Liver (tissue), 3 donors: ENCODE results near the gene CTNNAL1.

Experiments used
- FOXA1 ChIP-seq: IDR thresholded peaks from 2 replicates; pipeline ENCODE4 v1.6.1; 2016; ENCODE audit warnings: antibody characterized with exemption
- GABPA ChIP-seq, 2 donors: IDR thresholded peaks in 1 of 2; conservative IDR thresholded peaks in 1 of 2; 2 replicates each; pipeline ENCODE4 v1.6.1; 2016; ENCODE audit warnings: antibody characterized with exemption in 2 of 2, mild to moderate bottlenecking in 1 of 2, moderate library complexity in 1 of 2
- JUND ChIP-seq, 2 donors: IDR thresholded peaks; 2 replicates each; pipeline ENCODE4 v1.6.1; 2016; ENCODE audit warnings: antibody characterized with exemption in 2 of 2
- NR2F2 ChIP-seq: IDR thresholded peaks from 2 replicates; pipeline ENCODE4 v1.6.1; 2016; ENCODE audit warnings: antibody characterized with exemption
- RAD21 ChIP-seq, 2 donors: IDR thresholded peaks; 2 replicates each; pipeline ENCODE4 v1.6.1; 2016; ENCODE audit warnings: antibody characterized with exemption in 2 of 2, mild to moderate bottlenecking in 2 of 2
- RXRA ChIP-seq, 2 donors: IDR thresholded peaks; 2 replicates each; pipeline ENCODE4 v1.6.1; 2017 to 2018; ENCODE audit warnings: antibody characterized with exemption in 2 of 2, mild to moderate bottlenecking in 1 of 2
- SP1 ChIP-seq: IDR thresholded peaks from 2 replicates; pipeline ENCODE4 v1.6.1; 2018; ENCODE audit warnings: antibody characterized with exemption, mild to moderate bottlenecking
- TAF1 ChIP-seq: conservative IDR thresholded peaks from 2 replicates; pipeline ENCODE4 v1.6.1; 2016; ENCODE audit warnings: antibody characterized with exemption, mild to moderate bottlenecking
- YY1 ChIP-seq: IDR thresholded peaks from 2 replicates; pipeline ENCODE4 v1.6.1; 2016; ENCODE audit warnings: antibody characterized with exemption, mild to moderate bottlenecking
- TF ChIP-seq, protein P1 (sequence below): fragments of 150-350 bp; IDR thresholded peaks from 2 replicates; pipeline ENCODE4 v1.5.1; 2017; ENCODE audit warnings: improper control_type of control experiment, low read depth, low read length; ENCODE audit not compliant: missing input control
- TF ChIP-seq, protein P2 (sequence below): IDR thresholded peaks from 2 replicates; pipeline ENCODE4 v1.6.1; 2016; ENCODE audit warnings: antibody characterized with exemption
- TF ChIP-seq, protein P3 (sequence below): IDR thresholded peaks from 2 replicates; pipeline ENCODE4 v1.6.1; 2016; ENCODE audit warnings: antibody characterized with exemption
- TF ChIP-seq, protein P4 (sequence below): IDR thresholded peaks from 2 replicates; pipeline ENCODE4 v1.6.1; 2016; ENCODE audit warnings: antibody characterized with exemption, mild to moderate bottlenecking
- donor health status: healthy.
- donor health status: healthy.

DNA sequence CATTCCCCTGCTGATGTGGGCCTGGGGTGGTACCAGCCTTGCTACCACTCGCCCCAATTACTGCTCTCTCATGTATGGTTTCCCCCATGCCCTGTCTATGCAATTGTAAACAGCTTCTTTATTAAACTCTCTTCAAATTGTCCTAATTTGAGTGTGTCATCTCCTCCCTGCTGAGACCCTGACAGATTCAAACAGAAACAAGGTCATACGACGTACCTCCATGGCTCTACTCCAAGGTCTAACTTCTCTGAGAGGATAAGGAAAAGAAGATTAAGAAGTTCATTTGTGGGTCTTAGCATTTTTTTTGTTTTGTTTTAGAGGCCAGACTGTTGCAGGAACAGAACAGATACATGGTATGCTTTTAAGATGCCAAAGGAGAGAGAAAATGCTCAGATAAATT is 41.1 kb downstream of the CTNNAL1 start:
- TF ChIP-seq RAD21 (IDR thresholded peaks at IDR 0.05), result no peak
- TF ChIP-seq YY1, result no peak
- TF ChIP-seq, protein P1, sequence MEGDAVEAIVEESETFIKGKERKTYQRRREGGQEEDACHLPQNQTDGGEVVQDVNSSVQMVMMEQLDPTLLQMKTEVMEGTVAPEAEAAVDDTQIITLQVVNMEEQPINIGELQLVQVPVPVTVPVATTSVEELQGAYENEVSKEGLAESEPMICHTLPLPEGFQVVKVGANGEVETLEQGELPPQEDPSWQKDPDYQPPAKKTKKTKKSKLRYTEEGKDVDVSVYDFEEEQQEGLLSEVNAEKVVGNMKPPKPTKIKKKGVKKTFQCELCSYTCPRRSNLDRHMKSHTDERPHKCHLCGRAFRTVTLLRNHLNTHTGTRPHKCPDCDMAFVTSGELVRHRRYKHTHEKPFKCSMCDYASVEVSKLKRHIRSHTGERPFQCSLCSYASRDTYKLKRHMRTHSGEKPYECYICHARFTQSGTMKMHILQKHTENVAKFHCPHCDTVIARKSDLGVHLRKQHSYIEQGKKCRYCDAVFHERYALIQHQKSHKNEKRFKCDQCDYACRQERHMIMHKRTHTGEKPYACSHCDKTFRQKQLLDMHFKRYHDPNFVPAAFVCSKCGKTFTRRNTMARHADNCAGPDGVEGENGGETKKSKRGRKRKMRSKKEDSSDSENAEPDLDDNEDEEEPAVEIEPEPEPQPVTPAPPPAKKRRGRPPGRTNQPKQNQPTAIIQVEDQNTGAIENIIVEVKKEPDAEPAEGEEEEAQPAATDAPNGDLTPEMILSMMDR, result no peak
- no peak for TF ChIP-seq TAF1
- no peak for TF ChIP-seq NR2F2
- TF ChIP-seq SP1, result no peak
- TF ChIP-seq, protein P2, sequence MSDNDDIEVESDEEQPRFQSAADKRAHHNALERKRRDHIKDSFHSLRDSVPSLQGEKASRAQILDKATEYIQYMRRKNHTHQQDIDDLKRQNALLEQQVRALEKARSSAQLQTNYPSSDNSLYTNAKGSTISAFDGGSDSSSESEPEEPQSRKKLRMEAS, result no peak
- TF ChIP-seq RXRA (IDR thresholded peaks at IDR 0.05), result no peak
- TF ChIP-seq, protein P3, sequence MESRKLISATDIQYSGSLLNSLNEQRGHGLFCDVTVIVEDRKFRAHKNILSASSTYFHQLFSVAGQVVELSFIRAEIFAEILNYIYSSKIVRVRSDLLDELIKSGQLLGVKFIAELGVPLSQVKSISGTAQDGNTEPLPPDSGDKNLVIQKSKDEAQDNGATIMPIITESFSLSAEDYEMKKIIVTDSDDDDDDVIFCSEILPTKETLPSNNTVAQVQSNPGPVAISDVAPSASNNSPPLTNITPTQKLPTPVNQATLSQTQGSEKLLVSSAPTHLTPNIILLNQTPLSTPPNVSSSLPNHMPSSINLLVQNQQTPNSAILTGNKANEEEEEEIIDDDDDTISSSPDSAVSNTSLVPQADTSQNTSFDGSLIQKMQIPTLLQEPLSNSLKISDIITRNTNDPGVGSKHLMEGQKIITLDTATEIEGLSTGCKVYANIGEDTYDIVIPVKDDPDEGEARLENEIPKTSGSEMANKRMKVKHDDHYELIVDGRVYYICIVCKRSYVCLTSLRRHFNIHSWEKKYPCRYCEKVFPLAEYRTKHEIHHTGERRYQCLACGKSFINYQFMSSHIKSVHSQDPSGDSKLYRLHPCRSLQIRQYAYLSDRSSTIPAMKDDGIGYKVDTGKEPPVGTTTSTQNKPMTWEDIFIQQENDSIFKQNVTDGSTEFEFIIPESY, result no peak
- no peak for TF ChIP-seq JUND (IDR thresholded peaks at IDR 0.05)
- TF ChIP-seq FOXA1, result no peak
- TF ChIP-seq, protein P4, sequence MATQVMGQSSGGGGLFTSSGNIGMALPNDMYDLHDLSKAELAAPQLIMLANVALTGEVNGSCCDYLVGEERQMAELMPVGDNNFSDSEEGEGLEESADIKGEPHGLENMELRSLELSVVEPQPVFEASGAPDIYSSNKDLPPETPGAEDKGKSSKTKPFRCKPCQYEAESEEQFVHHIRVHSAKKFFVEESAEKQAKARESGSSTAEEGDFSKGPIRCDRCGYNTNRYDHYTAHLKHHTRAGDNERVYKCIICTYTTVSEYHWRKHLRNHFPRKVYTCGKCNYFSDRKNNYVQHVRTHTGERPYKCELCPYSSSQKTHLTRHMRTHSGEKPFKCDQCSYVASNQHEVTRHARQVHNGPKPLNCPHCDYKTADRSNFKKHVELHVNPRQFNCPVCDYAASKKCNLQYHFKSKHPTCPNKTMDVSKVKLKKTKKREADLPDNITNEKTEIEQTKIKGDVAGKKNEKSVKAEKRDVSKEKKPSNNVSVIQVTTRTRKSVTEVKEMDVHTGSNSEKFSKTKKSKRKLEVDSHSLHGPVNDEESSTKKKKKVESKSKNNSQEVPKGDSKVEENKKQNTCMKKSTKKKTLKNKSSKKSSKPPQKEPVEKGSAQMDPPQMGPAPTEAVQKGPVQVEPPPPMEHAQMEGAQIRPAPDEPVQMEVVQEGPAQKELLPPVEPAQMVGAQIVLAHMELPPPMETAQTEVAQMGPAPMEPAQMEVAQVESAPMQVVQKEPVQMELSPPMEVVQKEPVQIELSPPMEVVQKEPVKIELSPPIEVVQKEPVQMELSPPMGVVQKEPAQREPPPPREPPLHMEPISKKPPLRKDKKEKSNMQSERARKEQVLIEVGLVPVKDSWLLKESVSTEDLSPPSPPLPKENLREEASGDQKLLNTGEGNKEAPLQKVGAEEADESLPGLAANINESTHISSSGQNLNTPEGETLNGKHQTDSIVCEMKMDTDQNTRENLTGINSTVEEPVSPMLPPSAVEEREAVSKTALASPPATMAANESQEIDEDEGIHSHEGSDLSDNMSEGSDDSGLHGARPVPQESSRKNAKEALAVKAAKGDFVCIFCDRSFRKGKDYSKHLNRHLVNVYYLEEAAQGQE, result no peak
- no peak for TF ChIP-seq GABPA (IDR thresholded peaks at IDR 0.05 in 1 of 2, conservative IDR thresholded peaks at IDR 0.05 in 1 of 2)
